ENCODE data around the gene CHRD.

DNA sequence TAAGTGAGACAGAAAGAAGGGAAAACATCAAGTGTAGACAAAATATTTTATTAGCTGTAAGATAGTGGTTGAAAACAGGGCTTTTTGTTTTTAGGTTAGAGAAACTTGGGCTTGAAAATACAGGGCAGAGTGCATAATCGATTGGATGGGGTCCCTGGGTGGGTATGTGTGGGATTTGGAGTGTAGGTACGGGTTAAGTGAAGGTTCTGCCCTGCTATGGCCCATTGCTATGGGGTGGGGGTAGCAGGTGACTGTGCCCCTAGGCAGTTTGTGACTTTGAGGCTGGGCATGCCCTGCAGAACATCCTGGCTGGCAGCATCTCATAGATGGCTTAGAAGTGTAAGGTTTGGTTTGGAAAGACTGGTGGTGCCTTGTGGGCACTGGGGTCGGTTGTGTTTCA is 46.2 kb upstream of the CHRD start:
- TF ChIP-seq POLR2A (IDR thresholded peaks at IDR 0.05; ENCODE audit: low read depth, low read length) (no peak; the same call in 1 of the 2 replicates), ESRRA (IDR thresholded peaks at IDR 0.05; ENCODE audit: low read length) (no peak), RCOR1 (conservative IDR thresholded peaks at IDR 0.05; ENCODE audit: low read depth, low read length) (no peak), CREB1 (IDR thresholded peaks at IDR 0.05; ENCODE audit: low read depth) (no peak), SP1 (IDR thresholded peaks at IDR 0.05; ENCODE audit: low read depth, low read length) (no peak), ETV6 (conservative IDR thresholded peaks at IDR 0.05 in 1 of 2, IDR thresholded peaks at IDR 0.05 in 1 of 2; ENCODE audit: borderline replicate concordance in 1 of 2, low read depth in 1 of 2) (no peak), BHLHE40 (IDR thresholded peaks at IDR 0.05; ENCODE audit: borderline replicate concordance in 1 of 2, low read depth in 2 of 2, low read length in 1 of 2) (no peak)
- TF ChIP-seq, protein P1, sequence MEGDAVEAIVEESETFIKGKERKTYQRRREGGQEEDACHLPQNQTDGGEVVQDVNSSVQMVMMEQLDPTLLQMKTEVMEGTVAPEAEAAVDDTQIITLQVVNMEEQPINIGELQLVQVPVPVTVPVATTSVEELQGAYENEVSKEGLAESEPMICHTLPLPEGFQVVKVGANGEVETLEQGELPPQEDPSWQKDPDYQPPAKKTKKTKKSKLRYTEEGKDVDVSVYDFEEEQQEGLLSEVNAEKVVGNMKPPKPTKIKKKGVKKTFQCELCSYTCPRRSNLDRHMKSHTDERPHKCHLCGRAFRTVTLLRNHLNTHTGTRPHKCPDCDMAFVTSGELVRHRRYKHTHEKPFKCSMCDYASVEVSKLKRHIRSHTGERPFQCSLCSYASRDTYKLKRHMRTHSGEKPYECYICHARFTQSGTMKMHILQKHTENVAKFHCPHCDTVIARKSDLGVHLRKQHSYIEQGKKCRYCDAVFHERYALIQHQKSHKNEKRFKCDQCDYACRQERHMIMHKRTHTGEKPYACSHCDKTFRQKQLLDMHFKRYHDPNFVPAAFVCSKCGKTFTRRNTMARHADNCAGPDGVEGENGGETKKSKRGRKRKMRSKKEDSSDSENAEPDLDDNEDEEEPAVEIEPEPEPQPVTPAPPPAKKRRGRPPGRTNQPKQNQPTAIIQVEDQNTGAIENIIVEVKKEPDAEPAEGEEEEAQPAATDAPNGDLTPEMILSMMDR (IDR thresholded peaks at IDR 0.05 in 2 of 3, conservative IDR thresholded peaks at IDR 0.05 in 1 of 3; ENCODE audit: control insufficient read depth in 2 of 3, extremely low read depth in 1 of 3, insufficient read depth in 1 of 3, low read depth in 3 of 3, low read length in 3 of 3) = no peak
- TF ChIP-seq, protein P2, sequence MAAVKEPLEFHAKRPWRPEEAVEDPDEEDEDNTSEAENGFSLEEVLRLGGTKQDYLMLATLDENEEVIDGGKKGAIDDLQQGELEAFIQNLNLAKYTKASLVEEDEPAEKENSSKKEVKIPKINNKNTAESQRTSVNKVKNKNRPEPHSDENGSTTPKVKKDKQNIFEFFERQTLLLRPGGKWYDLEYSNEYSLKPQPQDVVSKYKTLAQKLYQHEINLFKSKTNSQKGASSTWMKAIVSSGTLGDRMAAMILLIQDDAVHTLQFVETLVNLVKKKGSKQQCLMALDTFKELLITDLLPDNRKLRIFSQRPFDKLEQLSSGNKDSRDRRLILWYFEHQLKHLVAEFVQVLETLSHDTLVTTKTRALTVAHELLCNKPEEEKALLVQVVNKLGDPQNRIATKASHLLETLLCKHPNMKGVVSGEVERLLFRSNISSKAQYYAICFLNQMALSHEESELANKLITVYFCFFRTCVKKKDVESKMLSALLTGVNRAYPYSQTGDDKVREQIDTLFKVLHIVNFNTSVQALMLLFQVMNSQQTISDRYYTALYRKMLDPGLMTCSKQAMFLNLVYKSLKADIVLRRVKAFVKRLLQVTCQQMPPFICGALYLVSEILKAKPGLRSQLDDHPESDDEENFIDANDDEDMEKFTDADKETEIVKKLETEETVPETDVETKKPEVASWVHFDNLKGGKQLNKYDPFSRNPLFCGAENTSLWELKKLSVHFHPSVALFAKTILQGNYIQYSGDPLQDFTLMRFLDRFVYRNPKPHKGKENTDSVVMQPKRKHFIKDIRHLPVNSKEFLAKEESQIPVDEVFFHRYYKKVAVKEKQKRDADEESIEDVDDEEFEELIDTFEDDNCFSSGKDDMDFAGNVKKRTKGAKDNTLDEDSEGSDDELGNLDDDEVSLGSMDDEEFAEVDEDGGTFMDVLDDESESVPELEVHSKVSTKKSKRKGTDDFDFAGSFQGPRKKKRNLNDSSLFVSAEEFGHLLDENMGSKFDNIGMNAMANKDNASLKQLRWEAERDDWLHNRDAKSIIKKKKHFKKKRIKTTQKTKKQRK (IDR thresholded peaks at IDR 0.05; ENCODE audit: low read depth, low read length) = no peak
- TF ChIP-seq, protein P3, sequence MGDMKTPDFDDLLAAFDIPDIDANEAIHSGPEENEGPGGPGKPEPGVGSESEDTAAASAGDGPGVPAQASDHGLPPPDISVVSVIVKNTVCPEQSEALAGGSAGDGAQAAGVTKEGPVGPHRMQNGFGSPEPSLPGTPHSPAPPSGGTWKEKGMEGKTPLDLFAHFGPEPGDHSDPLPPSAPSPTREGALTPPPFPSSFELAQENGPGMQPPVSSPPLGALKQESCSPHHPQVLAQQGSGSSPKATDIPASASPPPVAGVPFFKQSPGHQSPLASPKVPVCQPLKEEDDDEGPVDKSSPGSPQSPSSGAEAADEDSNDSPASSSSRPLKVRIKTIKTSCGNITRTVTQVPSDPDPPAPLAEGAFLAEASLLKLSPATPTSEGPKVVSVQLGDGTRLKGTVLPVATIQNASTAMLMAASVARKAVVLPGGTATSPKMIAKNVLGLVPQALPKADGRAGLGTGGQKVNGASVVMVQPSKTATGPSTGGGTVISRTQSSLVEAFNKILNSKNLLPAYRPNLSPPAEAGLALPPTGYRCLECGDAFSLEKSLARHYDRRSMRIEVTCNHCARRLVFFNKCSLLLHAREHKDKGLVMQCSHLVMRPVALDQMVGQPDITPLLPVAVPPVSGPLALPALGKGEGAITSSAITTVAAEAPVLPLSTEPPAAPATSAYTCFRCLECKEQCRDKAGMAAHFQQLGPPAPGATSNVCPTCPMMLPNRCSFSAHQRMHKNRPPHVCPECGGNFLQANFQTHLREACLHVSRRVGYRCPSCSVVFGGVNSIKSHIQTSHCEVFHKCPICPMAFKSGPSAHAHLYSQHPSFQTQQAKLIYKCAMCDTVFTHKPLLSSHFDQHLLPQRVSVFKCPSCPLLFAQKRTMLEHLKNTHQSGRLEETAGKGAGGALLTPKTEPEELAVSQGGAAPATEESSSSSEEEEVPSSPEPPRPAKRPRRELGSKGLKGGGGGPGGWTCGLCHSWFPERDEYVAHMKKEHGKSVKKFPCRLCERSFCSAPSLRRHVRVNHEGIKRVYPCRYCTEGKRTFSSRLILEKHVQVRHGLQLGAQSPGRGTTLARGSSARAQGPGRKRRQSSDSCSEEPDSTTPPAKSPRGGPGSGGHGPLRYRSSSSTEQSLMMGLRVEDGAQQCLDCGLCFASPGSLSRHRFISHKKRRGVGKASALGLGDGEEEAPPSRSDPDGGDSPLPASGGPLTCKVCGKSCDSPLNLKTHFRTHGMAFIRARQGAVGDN (IDR thresholded peaks at IDR 0.05) = no peak
- TF ChIP-seq, protein P4, sequence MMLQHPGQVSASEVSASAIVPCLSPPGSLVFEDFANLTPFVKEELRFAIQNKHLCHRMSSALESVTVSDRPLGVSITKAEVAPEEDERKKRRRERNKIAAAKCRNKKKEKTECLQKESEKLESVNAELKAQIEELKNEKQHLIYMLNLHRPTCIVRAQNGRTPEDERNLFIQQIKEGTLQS (IDR thresholded peaks at IDR 0.05; ENCODE audit: borderline replicate concordance, extremely low read depth, low read depth, low read length) = no peak

Data from GM12878 (cell line).